Keratinocyte (primary cell): ENCODE measurements around the gene HAT1. TPM values are rescaled to one million over a fixed set of nuclear protein-coding genes. Genes with fewer than 3 reads are reported as not detected.

ENCODE experiments used
- DNase-seq: peaks from one replicate; pipeline ENCODE4 v3.0.0-alpha.2; 2011; ENCODE audit warnings: low read depth, missing footprints, low spot score
- FAIRE-seq: peaks from 2 replicates; lab custom pipeline; 2011; peaks lifted over from hg19 to GRCh38; lab: Jason Lieb, UNC
- H2AFZ ChIP-seq: 2 replicates; pipeline ENCODE4 v1.6.0; 2012; ENCODE audit warnings: low read length, control low read depth, inconsistent platforms; ENCODE audit not compliant: control insufficient read depth
- H3K27ac ChIP-seq: 2 replicates; pipeline ENCODE4 v1.5.1; 2011; ENCODE audit warnings: low read length; ENCODE audit not compliant: control insufficient read depth, insufficient read depth
- H3K27me3 ChIP-seq: 3 replicates; pipeline ENCODE4 v1.6.0; 2011; ENCODE audit warnings: low read length; ENCODE audit not compliant: control insufficient read depth, insufficient read depth; ENCODE audit errors: extremely low read depth
- H3K36me3 ChIP-seq, 2 experiments: 2 replicates in 1 of 2; 3 replicates in 1 of 2; pipeline ENCODE4 v1.5.1; 2011; ENCODE audit warnings: low read length in 2 of 2, mild to moderate bottlenecking in 1 of 2; ENCODE audit not compliant: control insufficient read depth in 2 of 2, insufficient read depth in 2 of 2; ENCODE audit errors: extremely low read depth in 1 of 2
- H3K4me1 ChIP-seq: 3 replicates; pipeline ENCODE4 v1.5.1; 2011; ENCODE audit warnings: low read length; ENCODE audit not compliant: control insufficient read depth, insufficient read depth; ENCODE audit errors: extremely low read depth
- H3K4me2 ChIP-seq: 3 replicates; pipeline ENCODE4 v1.6.0; 2011; ENCODE audit warnings: low read depth, low read length; ENCODE audit not compliant: control insufficient read depth, insufficient read depth; ENCODE audit errors: extremely low read depth
- H3K4me3 ChIP-seq, 3 experiments: fragments of 200-600 bp in 1 of 3; sonication (generic) in 1 of 3; 2 replicates in 2 of 3; 3 replicates in 1 of 3; pipeline ENCODE4 v1.5.1; 2011 to 2016; ENCODE audit warnings: low read length in 3 of 3, mild to moderate bottlenecking in 3 of 3, control low read depth in 2 of 3, inconsistent platforms in 1 of 3, low read depth in 1 of 3, mixed read lengths in 1 of 3, mixed run types in 1 of 3, moderate library complexity in 1 of 3; ENCODE audit not compliant: control insufficient read depth in 2 of 3, insufficient read depth in 2 of 3; ENCODE audit errors: extremely low read depth in 1 of 3
- H3K79me2 ChIP-seq: 2 replicates; pipeline ENCODE4 v1.6.0; 2012; ENCODE audit warnings: low read length; ENCODE audit not compliant: control insufficient read depth, insufficient read depth
- H3K9ac ChIP-seq: 3 replicates; pipeline ENCODE4 v1.6.0; 2011; ENCODE audit warnings: low read length; ENCODE audit not compliant: control insufficient read depth, insufficient read depth; ENCODE audit errors: extremely low read depth
- H3K9me1 ChIP-seq: 3 replicates; pipeline ENCODE4 v1.6.0; 2011; ENCODE audit warnings: low read length; ENCODE audit not compliant: control insufficient read depth, insufficient read depth; ENCODE audit errors: extremely low read depth
- H3K9me3 ChIP-seq: 2 replicates; pipeline ENCODE4 v1.5.1; 2012; ENCODE audit warnings: low read depth, low read length; ENCODE audit not compliant: control insufficient read depth
- H4K20me1 ChIP-seq: 3 replicates; pipeline ENCODE4 v1.6.0; 2011; ENCODE audit warnings: low read length; ENCODE audit not compliant: control insufficient read depth, insufficient read depth; ENCODE audit errors: extremely low read depth
- CTCF ChIP-seq, 3 experiments: IDR thresholded peaks in 1 of 3; conservative IDR thresholded peaks in 1 of 3; optimal IDR thresholded peaks in 1 of 3; 2 replicates in 2 of 3; 3 replicates in 1 of 3; pipeline versions ENCODE3 to v1.5.1; 2011; ENCODE audit warnings: low read length in 3 of 3, mild to moderate bottlenecking in 3 of 3, moderate library complexity in 2 of 3, control low read depth in 1 of 3, inconsistent platforms in 1 of 3; ENCODE audit not compliant: insufficient read depth in 2 of 3; ENCODE audit errors: extremely low read depth in 1 of 3
- EZH2 ChIP-seq: IDR thresholded peaks from one replicate; pipeline ENCODE4 v1.6.1; 2012; ENCODE audit warnings: inconsistent platforms, mild to moderate bottlenecking, low read length, moderate library complexity
- dilution Hi-C: fragments of 300-500 bp; cut with MboI; formaldehyde crosslinking; loops from one replicate; pipeline ENCODE4 v1.7.0; 2020; ENCODE audit warnings: low sequenced_read_pairs; ENCODE audit not compliant: extremely low pct_ligation_motif_present
- polyA plus RNA-seq, 5 experiments: library from polyadenylated mRNA; depleted of rRNA in 3 of 5; stranded (reverse) in 3 of 5; stranded (forward) in 1 of 5; unstranded in 1 of 5; fragments of >200 nt; gene quantifications; 1 replicate in 1 of 5; 2 replicates in 3 of 5; 3 replicates in 1 of 5; pipeline versions ENCODE4 v1.2.1 to v1.2.3, GENCODE V29; 2011 to 2012; ENCODE audit warnings: missing spikeins in 2 of 5, low read depth in 1 of 5, low replicate concordance in 1 of 5

The HAT1 gene
- polyA plus RNA-seq, 1 donor (not counting 4 experiments of a cell fraction or from before 2014, with no cell fraction given): 91.2 TPM

- Histone ChIP-seq H3K27ac (no peak overlapping the region), H2AFZ (no peak overlapping the region), H3K27me3 (no peaks in the 10 kb centered on the region), H3K9me3 (no peaks in the 10 kb centered on the region), H3K9ac (no peak overlapping the region), H3K4me3 (no peak overlapping the region), H3K79me2 (no peaks in the 10 kb centered on the region), H4K20me1 (no peaks in the 10 kb centered on the region), H3K36me3 (peaks cover 2 to 11% of the 10 kb centered on the region in 2 experiments), H3K4me2 (no peak overlapping the region), H3K4me1 (no peaks in the 10 kb centered on the region), H3K9me1 (no peaks in the 10 kb centered on the region)
- DNase-seq (no peak), FAIRE-seq (no peak)
- no peak for TF ChIP-seq EZH2
- no peak for TF ChIP-seq CTCF (optimal IDR thresholded peaks at IDR 0.05 in 1 of 3, IDR thresholded peaks at IDR 0.05 in 1 of 3, conservative IDR thresholded peaks at IDR 0.05 in 1 of 3; ENCODE audit: extremely low read depth in 1 of 3, insufficient read depth in 2 of 3, low read length in 3 of 3)
- dilution Hi-C loops: no loop called here
These were observed 46.2 kb downstream of the HAT1 start for GRCh38 chr2:171968509-171968908.

- DNase-seq: no peak
- no peak for TF ChIP-seq CTCF (optimal IDR thresholded peaks at IDR 0.05 in 1 of 3, IDR thresholded peaks at IDR 0.05 in 1 of 3, conservative IDR thresholded peaks at IDR 0.05 in 1 of 3; ENCODE audit: extremely low read depth in 1 of 3, insufficient read depth in 2 of 3, low read length in 3 of 3)
- no peak for TF ChIP-seq EZH2
- Histone ChIP-seq H3K9me3 (no peaks in the 10 kb centered on the region), H3K9me1 (no peaks in the 10 kb centered on the region), H3K27ac (no peak overlapping the region), H3K36me3 (no peaks in the 10 kb centered on the region), H3K4me3 (no peak overlapping the region), H3K4me2 (no peak overlapping the region), H3K79me2 (no peaks in the 10 kb centered on the region), H3K4me1 (no peaks in the 10 kb centered on the region), H3K9ac (no peak overlapping the region), H3K27me3 (no peaks in the 10 kb centered on the region), H2AFZ (no peak overlapping the region), H4K20me1 (no peaks in the 10 kb centered on the region)
- FAIRE-seq: no peak
- dilution Hi-C loops: no loop called here
These were observed 50.2 kb downstream of the HAT1 start for GRCh38 chr2:171972329-171972982.
